SK-N-SH (cell line): ENCODE measurements around the gene NARS2. TPM values are rescaled to one million over a fixed set of nuclear protein-coding genes. Genes with fewer than 3 reads are reported as not detected.
A peak's percentile ranks its signal among the peaks of the same experiment; 100 is the strongest.

Source experiments
- CTCF ChIA-PET: fragments of 300-600, 350-600 bp; formaldehyde crosslinking; extraction: SDS; loops from one replicate; lab custom pipeline; 2021; lab: Yijun Ruan, JAX
- POLR2A ChIA-PET: fragments of 350-600 bp; sonication (Branson Sonifier 250); formaldehyde crosslinking; extraction: SDS; loops from one replicate; lab custom pipeline; 2020; ENCODE audit warnings: antibody characterized with exemption, inconsistent platforms; lab: Yijun Ruan, JAX
- DNase-seq: peaks from one replicate; pipeline ENCODE4 v3.0.0; 2012
- H2AFZ ChIP-seq: fragments of 200-600 bp; sonication (generic); 2 replicates; pipeline ENCODE4 v1.8.1; 2016; ENCODE audit warnings: antibody characterized with exemption, mild to moderate bottlenecking, low read depth
- H3F3A ChIP-seq: fragments of 200-600 bp; sonication (generic); replicated peaks from 2 replicates; pipeline ENCODE3; 2016; ENCODE audit warnings: antibody characterized with exemption, mild to moderate bottlenecking; ENCODE audit not compliant: insufficient read depth
- H3K27ac ChIP-seq, 2 experiments: fragments of 200-500 bp in 1 of 2; fragments of 200-600 bp in 1 of 2; sonication (Bioruptor generic) in 1 of 2; sonication (generic), shearing (Covaris generic) in 1 of 2; 2 replicates each; pipeline versions ENCODE4 v1.5.1 to v1.6.1; 2014 to 2016; ENCODE audit warnings: low read depth in 2 of 2, inconsistent platforms in 1 of 2, low read length in 1 of 2, mild to moderate bottlenecking in 1 of 2, mixed read lengths in 1 of 2
- H3K27me3 ChIP-seq: fragments of 200-600 bp; sonication (generic), shearing (Covaris generic); 2 replicates; pipeline ENCODE4 v1.6.1; 2016; ENCODE audit warnings: mixed run types; ENCODE audit not compliant: insufficient read depth
- H3K36me3 ChIP-seq, 2 experiments: fragments of 200-500 bp in 1 of 2; fragments of 200-600 bp in 1 of 2; sonication (Bioruptor generic) in 1 of 2; sonication (generic) in 1 of 2; replicated peaks in 1 of 2; 2 replicates each; pipeline versions ENCODE3 to v1.5.1; 2014 to 2016; ENCODE audit warnings: low read length in 1 of 2, mild to moderate bottlenecking in 1 of 2; ENCODE audit not compliant: insufficient read depth in 2 of 2, control insufficient read depth in 1 of 2
- H3K4me1 ChIP-seq, 2 experiments: fragments of 200-500 bp in 1 of 2; fragments of 200-600 bp in 1 of 2; sonication (Bioruptor generic) in 1 of 2; sonication (generic), shearing (Covaris generic) in 1 of 2; 2 replicates each; pipeline versions ENCODE4 v1.5.1 to v1.6.1; 2014 to 2016; ENCODE audit warnings: low read depth in 1 of 2, low read length in 1 of 2, mixed run types in 1 of 2; ENCODE audit not compliant: insufficient read depth in 2 of 2, control insufficient read depth in 1 of 2
- H3K4me2 ChIP-seq: fragments of 200-600 bp; sonication (generic), shearing (Covaris generic); 2 replicates; pipeline ENCODE4 v1.6.1; 2017; ENCODE audit warnings: mixed run types
- H3K4me3 ChIP-seq, 2 experiments: fragments of 200-500 bp in 1 of 2; fragments of 200-600 bp in 1 of 2; sonication (Bioruptor generic) in 1 of 2; sonication (generic), shearing (Covaris generic) in 1 of 2; 2 replicates each; pipeline versions ENCODE4 v1.5.1 to v1.8.1; 2014 to 2016; ENCODE audit warnings: low read depth in 2 of 2, inconsistent platforms in 1 of 2, low read length in 1 of 2, mild to moderate bottlenecking in 1 of 2, mixed read lengths in 1 of 2, moderate library complexity in 1 of 2
- H3K79me2 ChIP-seq: fragments of 200-600 bp; sonication (generic); 2 replicates; pipeline ENCODE4 v1.8.1; 2017; ENCODE audit warnings: mild to moderate bottlenecking; ENCODE audit not compliant: insufficient read depth
- H3K9ac ChIP-seq: fragments of 200-600 bp; sonication (generic); 2 replicates; pipeline ENCODE4 v1.6.1; 2017; ENCODE audit warnings: mixed run types
- H3K9me2 ChIP-seq: fragments of 200-600 bp; sonication (generic); 2 replicates; pipeline ENCODE4 v1.6.1; 2017; ENCODE audit warnings: mixed run types
- H3K9me3 ChIP-seq: fragments of 200-600 bp; sonication (generic); 2 replicates; pipeline ENCODE4 v1.6.1; 2017; ENCODE audit warnings: mixed run types, mild to moderate bottlenecking, moderate library complexity
- H4K20me1 ChIP-seq: fragments of 200-600 bp; sonication (generic); 2 replicates; pipeline ENCODE4 v1.6.1; 2017; ENCODE audit warnings: mild to moderate bottlenecking, mixed run types; ENCODE audit not compliant: insufficient read depth
- FOSL2 ChIP-seq: IDR thresholded peaks from 2 replicates; pipeline ENCODE4 v1.4.0; 2012; ENCODE audit warnings: low read depth, mild to moderate bottlenecking, moderate library complexity, borderline replicate concordance
- FOXJ3 ChIP-seq: sonication (generic); formaldehyde crosslinking; IDR thresholded peaks from 2 replicates; pipeline ENCODE4 v1.5.1; 2020; ENCODE audit warnings: mild to moderate bottlenecking, missing genetic modification reagents
- JUND ChIP-seq: IDR thresholded peaks from 2 replicates; pipeline ENCODE4 v1.4.0; 2012
- POLR2AphosphoS5 ChIP-seq: IDR thresholded peaks from 2 replicates; pipeline ENCODE4 v1.6.1; 2012; ENCODE audit warnings: low read depth, low read length
- REST ChIP-seq: IDR thresholded peaks from 2 replicates; pipeline ENCODE4 v1.6.1; 2012; ENCODE audit warnings: mild to moderate bottlenecking, low read depth, low read length, moderate library complexity
- RXRA ChIP-seq: IDR thresholded peaks from 2 replicates; pipeline ENCODE4 v1.4.0; 2012; ENCODE audit warnings: low read depth, mild to moderate bottlenecking, borderline replicate concordance
- SIN3A ChIP-seq: IDR thresholded peaks from 2 replicates; pipeline ENCODE4 v1.6.1; 2012; ENCODE audit warnings: low read depth, mild to moderate bottlenecking, low read length, moderate library complexity, borderline replicate concordance
- TCF12 ChIP-seq: IDR thresholded peaks from 2 replicates; pipeline ENCODE4 v1.4.0; 2012
- WGBS: methylation state at CpG from one replicate; pipeline ENCODE4 v1.1.6; 2017; ENCODE audit warnings: low lambda C conversion rate; 5-methylcytosine and 5-hydroxymethylcytosine counted together
- polyA plus RNA-seq, 3 experiments: library from polyadenylated mRNA; depleted of rRNA; stranded (reverse); fragments of >200 nt; gene quantifications; 2 replicates each; pipeline ENCODE4 v1.2.3, GENCODE V29; 2012
- TF ChIP-seq, protein P1 (sequence below): IDR thresholded peaks from 2 replicates; pipeline ENCODE4 v1.4.0; 2012; ENCODE audit warnings: low read depth, borderline replicate concordance

NARS2 gene
- polyA plus RNA-seq, 1 of the 3 experiments (the other 2 are of a cell fraction), result 8.9 TPM

DNA sequence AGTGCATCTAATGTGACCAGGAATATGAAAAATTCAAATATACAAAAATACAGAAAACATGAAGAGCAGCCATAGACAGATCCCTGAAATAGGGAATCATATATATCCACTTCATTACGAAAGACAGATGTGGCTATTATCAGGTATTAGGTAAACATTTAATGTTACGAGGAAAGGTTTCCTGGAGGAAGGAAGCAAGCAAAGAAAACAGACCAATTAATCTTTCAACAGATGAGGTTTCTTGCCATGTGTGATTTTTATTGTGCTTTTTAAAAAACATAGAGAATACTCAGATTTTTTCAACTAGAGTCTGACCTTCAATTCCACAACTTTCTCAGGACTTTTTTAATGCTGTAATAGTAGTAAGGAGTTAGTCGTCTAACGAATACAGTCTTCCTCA lies 132.7 kb downstream of the NARS2 start:
- H3K27ac ChIP-seq, result peak overlapping the region in 1 of 2 experiments; percentile 67; a peak in 2 of 4 replicates
- H3K9me2 ChIP-seq, result no peaks in the 10 kb centered on the region
- H4K20me1 ChIP-seq, result no peaks in the 10 kb centered on the region
- no peak overlapping the region for H2AFZ ChIP-seq
- H3K4me1 ChIP-seq, result no peaks in the 10 kb centered on the region; a peak in 1 of 4 replicates
- WGBS, result 97% methylated on average over 4 of the region's 4 CpGs
- no peaks in the 10 kb centered on the region for H3F3A ChIP-seq
- H3K4me2 ChIP-seq, result no peak overlapping the region
- TF ChIP-seq REST, result no peak
- TF ChIP-seq JUND, result no peak
- no peak for TF ChIP-seq RXRA
- no peak for TF ChIP-seq FOSL2
- no peak for TF ChIP-seq FOXJ3 (CRISPR knock-in tag)
- TF ChIP-seq, protein P1, sequence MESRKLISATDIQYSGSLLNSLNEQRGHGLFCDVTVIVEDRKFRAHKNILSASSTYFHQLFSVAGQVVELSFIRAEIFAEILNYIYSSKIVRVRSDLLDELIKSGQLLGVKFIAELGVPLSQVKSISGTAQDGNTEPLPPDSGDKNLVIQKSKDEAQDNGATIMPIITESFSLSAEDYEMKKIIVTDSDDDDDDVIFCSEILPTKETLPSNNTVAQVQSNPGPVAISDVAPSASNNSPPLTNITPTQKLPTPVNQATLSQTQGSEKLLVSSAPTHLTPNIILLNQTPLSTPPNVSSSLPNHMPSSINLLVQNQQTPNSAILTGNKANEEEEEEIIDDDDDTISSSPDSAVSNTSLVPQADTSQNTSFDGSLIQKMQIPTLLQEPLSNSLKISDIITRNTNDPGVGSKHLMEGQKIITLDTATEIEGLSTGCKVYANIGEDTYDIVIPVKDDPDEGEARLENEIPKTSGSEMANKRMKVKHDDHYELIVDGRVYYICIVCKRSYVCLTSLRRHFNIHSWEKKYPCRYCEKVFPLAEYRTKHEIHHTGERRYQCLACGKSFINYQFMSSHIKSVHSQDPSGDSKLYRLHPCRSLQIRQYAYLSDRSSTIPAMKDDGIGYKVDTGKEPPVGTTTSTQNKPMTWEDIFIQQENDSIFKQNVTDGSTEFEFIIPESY, result no peak
- no peak for TF ChIP-seq TCF12
- no peak for TF ChIP-seq POLR2AphosphoS5
- H3K79me2 ChIP-seq, result no peaks in the 10 kb centered on the region
- H3K9me3 ChIP-seq, result no peaks in the 10 kb centered on the region
- H3K27me3 ChIP-seq, result no peaks in the 10 kb centered on the region
- H3K36me3 ChIP-seq, result peaks cover 5 to 19% of the 10 kb centered on the region in 2 experiments
- ChIA-PET CTCF (interaction anchor here (1.0 to 1.7 kb wide), 2 partner anchors 123 kb away, joined by 3 to 6 read pairs; no protein-coding TSS in a partner anchor), POLR2A (no interaction called here)
- no peak for DNase-seq
- H3K4me3 ChIP-seq, result no peak overlapping the region
- H3K9ac ChIP-seq, result no peak overlapping the region

DNA sequence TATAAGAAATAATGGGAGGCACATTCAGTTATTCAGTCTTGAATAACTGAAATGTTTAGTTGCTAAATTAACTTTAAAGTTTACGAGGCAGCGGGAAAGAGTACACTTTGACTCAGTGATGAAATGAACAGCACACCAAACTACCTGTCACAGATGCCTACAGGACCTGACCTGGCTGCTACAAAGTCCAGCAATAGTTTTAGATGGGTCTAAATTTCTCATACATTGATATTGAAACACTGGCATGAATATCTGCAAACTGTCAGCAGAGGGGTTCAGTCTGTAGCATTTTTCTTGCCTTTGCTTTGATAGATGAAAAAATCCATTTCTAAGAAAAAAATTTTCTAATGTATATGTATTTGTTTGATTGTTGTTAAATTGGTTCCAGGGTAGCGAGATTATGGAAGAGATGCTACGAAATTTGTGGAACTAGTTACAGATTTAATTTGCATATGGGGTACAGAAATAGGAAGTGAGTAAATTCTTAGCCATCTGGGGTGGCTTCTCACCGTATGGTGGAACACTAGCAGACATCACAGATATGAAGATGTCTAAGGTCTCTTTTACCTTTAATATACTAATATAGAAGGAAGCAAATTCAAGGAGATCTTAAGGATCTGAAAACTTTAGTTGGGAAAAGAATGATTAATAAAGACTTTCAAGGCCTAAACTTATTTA lies 136.2 kb downstream of the NARS2 start:
- H3K79me2 ChIP-seq, result no peaks in the 10 kb centered on the region
- no peaks in the 10 kb centered on the region for H3F3A ChIP-seq
- H3K4me1 ChIP-seq, result peaks cover 0 to 7% of the 10 kb centered on the region in 2 experiments; a peak in 2 of 4 replicates
- no peak overlapping the region for H3K4me2 ChIP-seq
- POLR2A ChIA-PET, result no interaction called here
- no peak overlapping the region for H3K9ac ChIP-seq
- H3K36me3 ChIP-seq, result peaks cover 1 to 16% of the 10 kb centered on the region in 2 experiments
- no peaks in the 10 kb centered on the region for H3K27me3 ChIP-seq
- H3K9me2 ChIP-seq, result no peaks in the 10 kb centered on the region
- no peaks in the 10 kb centered on the region for H3K9me3 ChIP-seq
- H3K27ac ChIP-seq, result no peak overlapping the region; a peak in 1 of 4 replicates
- no peak overlapping the region for H3K4me3 ChIP-seq
- no peak for TF ChIP-seq SIN3A
- TF ChIP-seq POLR2AphosphoS5, result no peak
- CTCF ChIA-PET, result no interaction called here
- DNase-seq, result no peak
- H2AFZ ChIP-seq, result no peak overlapping the region
- 73% methylated on average over 5 of the region's 5 CpGs for WGBS
- no peaks in the 10 kb centered on the region for H4K20me1 ChIP-seq
